Type B pancreatic cell (in vitro differentiated cells): ENCODE data around the gene NDUFA9. TPM values are rescaled to one million over a fixed set of nuclear protein-coding genes. Genes with fewer than 3 reads are reported as not detected.

Experiments
- DNase-seq: peaks from one replicate; pipeline ENCODE4 v3.0.0; 2021; ENCODE audit warnings: mixed read lengths; ENCODE audit not compliant: unreplicated experiment; ENCODE audit errors: extremely low spot score
- H3K27ac Mint-ChIP-seq: 2 replicates; pipeline ENCODE4 v1.8.0; 2021; ENCODE audit warnings: mild to moderate bottlenecking, mixed read lengths
- H3K27me3 Mint-ChIP-seq: 2 replicates; pipeline ENCODE4 v1.8.0; 2021; ENCODE audit warnings: mixed read lengths
- H3K36me3 Mint-ChIP-seq: 2 replicates; pipeline ENCODE4 v1.8.0; 2021; ENCODE audit warnings: mixed read lengths
- H3K4me1 Mint-ChIP-seq: one replicate; pipeline ENCODE4 v1.8.0; 2021; ENCODE audit warnings: mixed read lengths; ENCODE audit not compliant: unreplicated experiment
- H3K4me3 Mint-ChIP-seq: 2 replicates; pipeline ENCODE4 v1.8.0; 2021; ENCODE audit warnings: mild to moderate bottlenecking, mixed read lengths
- H3K9me3 Mint-ChIP-seq: 2 replicates; pipeline ENCODE4 v1.8.0; 2021; ENCODE audit warnings: mixed read lengths
- CTCF ChIP-seq: fragments of 200-600 bp; sonication (generic); conservative IDR thresholded peaks from 2 replicates; pipeline ENCODE4 v1.5.0; 2021; ENCODE audit warnings: antibody characterized with exemption, mild to moderate bottlenecking
- total RNA-seq: library from RNA; stranded (reverse); gene quantifications from 2 replicates; pipeline ENCODE4 v1.2.1, GENCODE V29; 2021; ENCODE audit warnings: low replicate concordance

Gene NDUFA9
- total RNA-seq, 1 donor from 2014 or later = 90.5 TPM

- Mint-ChIP-seq H3K27me3 (peaks cover 5% of the 10 kb centered on the region), H3K36me3 (peaks cover 43% of the 10 kb centered on the region), H3K27ac (no peak overlapping the region), H3K4me3 (no peak overlapping the region), H3K4me1 (peaks cover 5% of the 10 kb centered on the region), H3K9me3 (no peaks in the 10 kb centered on the region)
- no peak for DNase-seq
- no peak for TF ChIP-seq CTCF
Measured at GRCh38 chr12:4609071-4609470, 39.8 kb upstream of the NDUFA9 start.

- no peaks in the 10 kb centered on the region for H3K4me1 Mint-ChIP-seq
- H3K27me3 Mint-ChIP-seq = no peaks in the 10 kb centered on the region
- H3K4me3 Mint-ChIP-seq = no peak overlapping the region
- DNase-seq = no peak
- H3K27ac Mint-ChIP-seq = no peak overlapping the region
- no peaks in the 10 kb centered on the region for H3K9me3 Mint-ChIP-seq
- H3K36me3 Mint-ChIP-seq = peaks cover 50% of the 10 kb centered on the region
- no peak for TF ChIP-seq CTCF
Measured at GRCh38 chr12:4610481-4610880, 38.4 kb upstream of the NDUFA9 start.

- no peak for TF ChIP-seq CTCF
- peaks cover 32% of the 10 kb centered on the region for H3K36me3 Mint-ChIP-seq
Measured at GRCh38 chr12:4615667-4616066, 33.2 kb upstream of the NDUFA9 start.

GRCh38 chr12:4621511-4621910 lies 27.4 kb upstream of the NDUFA9 start:
- Mint-ChIP-seq H3K4me3 (no peak overlapping the region), H3K36me3 (no peaks in the 10 kb centered on the region), H3K27ac (no peak overlapping the region), H3K27me3 (peaks cover 43% of the 10 kb centered on the region), H3K4me1 (no peaks in the 10 kb centered on the region), H3K9me3 (no peaks in the 10 kb centered on the region)
- no peak for DNase-seq
- TF ChIP-seq CTCF = no peak

More at GRCh38 chr12:4615667-4616066, 33.2 kb upstream of the NDUFA9 start:
- H3K9me3 Mint-ChIP-seq = no peaks in the 10 kb centered on the region
- no peak overlapping the region for H3K27ac Mint-ChIP-seq
- DNase-seq = no peak
- no peaks in the 10 kb centered on the region for H3K4me1 Mint-ChIP-seq
- no peaks in the 10 kb centered on the region for H3K27me3 Mint-ChIP-seq
- H3K4me3 Mint-ChIP-seq = no peak overlapping the region

GRCh38 chr12:4626543-4626942 lies 22.4 kb upstream of the NDUFA9 start:
- H3K27ac Mint-ChIP-seq = no peak overlapping the region
- H3K9me3 Mint-ChIP-seq = no peaks in the 10 kb centered on the region
- no peak for DNase-seq
- TF ChIP-seq CTCF = no peak
- no peak overlapping the region for H3K4me3 Mint-ChIP-seq
- no peaks in the 10 kb centered on the region for H3K36me3 Mint-ChIP-seq
- H3K4me1 Mint-ChIP-seq = no peaks in the 10 kb centered on the region
- H3K27me3 Mint-ChIP-seq = peaks cover 85% of the 10 kb centered on the region

DNA sequence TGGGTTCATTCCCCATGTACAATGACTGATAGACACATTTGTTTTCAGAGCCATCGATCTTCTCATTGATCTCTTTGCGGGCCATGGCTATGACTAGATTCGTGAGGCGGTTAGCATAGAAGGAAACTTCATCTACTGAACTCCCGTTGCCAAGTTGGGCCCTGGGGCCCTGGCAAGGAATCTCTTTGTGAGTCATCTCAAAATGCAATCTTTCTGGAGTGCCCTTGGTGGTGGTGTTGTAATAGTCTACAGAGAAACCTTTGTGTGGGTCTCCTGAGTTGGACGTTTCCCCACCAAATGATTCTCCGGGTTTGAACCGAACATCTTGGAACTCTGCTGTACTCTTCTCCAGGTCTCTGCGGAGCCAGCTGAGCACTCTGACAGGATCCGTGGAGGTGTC lies 20.5 kb upstream of the NDUFA9 start:
- Mint-ChIP-seq H3K27me3 (peaks cover 74% of the 10 kb centered on the region), H3K9me3 (no peaks in the 10 kb centered on the region), H3K36me3 (peaks cover 5% of the 10 kb centered on the region), H3K27ac (no peak overlapping the region), H3K4me1 (no peaks in the 10 kb centered on the region), H3K4me3 (no peak overlapping the region)
- no peak for DNase-seq
- TF ChIP-seq CTCF = no peak
